Keratinocyte (primary cell): ENCODE measurements around the gene SMYD2.

Experiments
- CTCF ChIP-seq, 3 experiments: IDR thresholded peaks in 1 of 3; conservative IDR thresholded peaks in 1 of 3; optimal IDR thresholded peaks in 1 of 3; 2 replicates in 2 of 3; 3 replicates in 1 of 3; pipeline versions ENCODE3 to v1.5.1; 2011; ENCODE audit warnings: low read length in 3 of 3, mild to moderate bottlenecking in 3 of 3, moderate library complexity in 2 of 3, control low read depth in 1 of 3, inconsistent platforms in 1 of 3; ENCODE audit not compliant: insufficient read depth in 2 of 3; ENCODE audit errors: extremely low read depth in 1 of 3
- EZH2 ChIP-seq: IDR thresholded peaks from one replicate; pipeline ENCODE4 v1.6.1; 2012; ENCODE audit warnings: inconsistent platforms, mild to moderate bottlenecking, low read length, moderate library complexity

- TF ChIP-seq CTCF (optimal IDR thresholded peaks at IDR 0.05 in 1 of 3, IDR thresholded peaks at IDR 0.05 in 1 of 3, conservative IDR thresholded peaks at IDR 0.05 in 1 of 3; ENCODE audit: extremely low read depth in 1 of 3, insufficient read depth in 2 of 3, low read length in 3 of 3) (no peak), EZH2 (no peak)
Observed at GRCh38 chr1:214296860-214297745, 16.1 kb downstream of the SMYD2 start.
